22Rv1 (cell line): ENCODE results near the gene LIPN.

Experiments
- CTCF ChIP-seq: fragments of 450-650 bp; IDR thresholded peaks from 2 replicates; pipeline ENCODE4 v1.5.1; 2017; ENCODE audit warnings: mild to moderate bottlenecking
- ZFX ChIP-seq: fragments of 450-650 bp; IDR thresholded peaks from 2 replicates; pipeline ENCODE4 v1.6.1; 2017; ENCODE audit warnings: antibody characterized with exemption, borderline replicate concordance

GRCh38 chr10:88786032-88786770 lies 26.4 kb downstream of the LIPN start:
- TF ChIP-seq CTCF (no peak), ZFX (no peak)
